Effector memory CD8-positive, alpha-beta T cell (primary cell): ENCODE results near the gene GRIP2.

Experiments
- ATAC-seq: fragments of 150-1000 bp; cut with Tn5 transposase; replicated peaks from 2 replicates; pipeline ENCODE4 v1.10.0; 2021; ENCODE audit warnings: mild to moderate bottlenecking, moderate library complexity
- DNase-seq, 3 experiments: peaks; one replicate each; pipeline ENCODE4 v3.0.0; 2021
- H3K27ac Mint-ChIP-seq, 2 donors: one replicate each; pipeline ENCODE4 v1.8.0; 2022; ENCODE audit warnings: mild to moderate bottlenecking in 2 of 2, mixed read lengths in 2 of 2, moderate library complexity in 2 of 2
- H3K27me3 Mint-ChIP-seq, 2 donors: one replicate each; pipeline ENCODE4 v1.8.0; 2022; ENCODE audit warnings: mixed read lengths in 2 of 2
- H3K36me3 Mint-ChIP-seq: one replicate; pipeline ENCODE4 v1.8.0; 2022; ENCODE audit warnings: mild to moderate bottlenecking, moderate library complexity, mixed read lengths; ENCODE audit not compliant: insufficient read depth
- H3K4me1 Mint-ChIP-seq, 2 donors: one replicate each; pipeline ENCODE4 v1.8.0; 2022; ENCODE audit warnings: low read depth in 2 of 2, mixed read lengths in 2 of 2
- H3K4me3 Mint-ChIP-seq, 2 donors: one replicate each; pipeline ENCODE4 v1.8.0; 2022; ENCODE audit warnings: mild to moderate bottlenecking in 2 of 2, mixed read lengths in 2 of 2, moderate library complexity in 2 of 2
- H3K9me3 Mint-ChIP-seq, 2 donors: one replicate each; pipeline ENCODE4 v1.8.0; 2022; ENCODE audit warnings: mixed read lengths in 2 of 2

GRIP2 gene

GRCh38 chr3:14553871-14554270 lies 13.7 kb upstream of the GRIP2 start:
- Mint-ChIP-seq H3K4me1 (peaks cover 7 to 9% of the 10 kb centered on the region in 2 donors), H3K36me3 (no peaks in the 10 kb centered on the region), H3K4me3 (no peak overlapping the region), H3K27ac (no peak overlapping the region), H3K27me3 (peaks cover 82 to 100% of the 10 kb centered on the region in 2 donors), H3K9me3 (no peaks in the 10 kb centered on the region)
- no peak for ATAC-seq
- no peak for DNase-seq

- Mint-ChIP-seq H3K27me3 (peaks cover 82 to 100% of the 10 kb centered on the region in 2 donors), H3K4me1 (peaks cover 7 to 13% of the 10 kb centered on the region in 2 donors), H3K36me3 (no peaks in the 10 kb centered on the region), H3K4me3 (no peak overlapping the region), H3K9me3 (no peaks in the 10 kb centered on the region), H3K27ac (no peak overlapping the region)
- ATAC-seq, result no peak
- no peak for DNase-seq
Observed at GRCh38 chr3:14552717-14553116, 12.6 kb upstream of the GRIP2 start.

- ATAC-seq (no peak), DNase-seq (no peak)
- H3K27ac Mint-ChIP-seq, result no peak overlapping the region
- peaks cover 7 to 14% of the 10 kb centered on the region in 2 donors for H3K4me1 Mint-ChIP-seq
- H3K36me3 Mint-ChIP-seq, result no peaks in the 10 kb centered on the region
- no peak overlapping the region for H3K4me3 Mint-ChIP-seq
- H3K9me3 Mint-ChIP-seq, result no peaks in the 10 kb centered on the region
- peaks cover 80 to 100% of the 10 kb centered on the region in 2 donors for H3K27me3 Mint-ChIP-seq
Observed at GRCh38 chr3:14552041-14552648, 12.0 kb upstream of the GRIP2 start.

GRCh38 chr3:14550651-14551611 lies 10.8 kb upstream of the GRIP2 start:
- DNase-seq, result no peak
- Mint-ChIP-seq H3K4me1 (peaks cover 7 to 9% of the 10 kb centered on the region in 2 donors), H3K9me3 (no peaks in the 10 kb centered on the region), H3K27me3 (peaks cover 80 to 100% of the 10 kb centered on the region in 2 donors), H3K4me3 (no peak overlapping the region), H3K36me3 (no peaks in the 10 kb centered on the region), H3K27ac (no peak overlapping the region)
- ATAC-seq, result no peak

GRCh38 chr3:14550181-14550580 lies 10.0 kb upstream of the GRIP2 start:
- DNase-seq (no peak), ATAC-seq (no peak)
- Mint-ChIP-seq H3K36me3 (no peaks in the 10 kb centered on the region), H3K4me1 (peaks cover 3 to 7% of the 10 kb centered on the region in 2 donors), H3K4me3 (no peak overlapping the region), H3K27me3 (peaks cover 78 to 100% of the 10 kb centered on the region in 2 donors), H3K27ac (no peak overlapping the region), H3K9me3 (no peaks in the 10 kb centered on the region)

- Mint-ChIP-seq H3K4me3 (no peak overlapping the region), H3K36me3 (no peaks in the 10 kb centered on the region), H3K9me3 (no peaks in the 10 kb centered on the region), H3K27me3 (peaks cover 71 to 97% of the 10 kb centered on the region in 2 donors), H3K4me1 (peaks cover 3 to 7% of the 10 kb centered on the region in 2 donors), H3K27ac (no peak overlapping the region)
- no peak for ATAC-seq
- DNase-seq, result no peak
Observed at GRCh38 chr3:14549256-14549919, 9.2 kb upstream of the GRIP2 start.

- Mint-ChIP-seq H3K4me1 (peaks cover 0 to 7% of the 10 kb centered on the region in 2 donors), H3K27me3 (peaks cover 62 to 92% of the 10 kb centered on the region in 2 donors), H3K27ac (no peak overlapping the region)
Observed at GRCh38 chr3:14548321-14548729, 8.2 kb upstream of the GRIP2 start.

GRCh38 chr3:14547693-14548092 lies 7.6 kb upstream of the GRIP2 start:
- peaks cover 4% of the 10 kb centered on the region for H3K36me3 Mint-ChIP-seq
- ATAC-seq (no peak), DNase-seq (no peak)
- peaks cover 56 to 92% of the 10 kb centered on the region in 2 donors for H3K27me3 Mint-ChIP-seq
- no peak overlapping the region for H3K27ac Mint-ChIP-seq
- no peak overlapping the region for H3K4me3 Mint-ChIP-seq
- H3K4me1 Mint-ChIP-seq, result peaks cover 0 to 7% of the 10 kb centered on the region in 2 donors
- H3K9me3 Mint-ChIP-seq, result no peaks in the 10 kb centered on the region

More at GRCh38 chr3:14548321-14548729, 8.2 kb upstream of the GRIP2 start:
- peak; percentile 40 for ATAC-seq
- Mint-ChIP-seq H3K4me3 (no peak overlapping the region), H3K36me3 (peaks cover 2% of the 10 kb centered on the region), H3K9me3 (no peaks in the 10 kb centered on the region)
- peak in 2 of 3 experiments; percentile 5 to 19 for DNase-seq

- no peaks in the 10 kb centered on the region for H3K9me3 Mint-ChIP-seq
- H3K27me3 Mint-ChIP-seq, result peaks cover 47 to 91% of the 10 kb centered on the region in 2 donors
- peaks cover 0 to 7% of the 10 kb centered on the region in 2 donors for H3K4me1 Mint-ChIP-seq
- no peak for ATAC-seq
- H3K27ac Mint-ChIP-seq, result no peak overlapping the region
- H3K4me3 Mint-ChIP-seq, result no peak overlapping the region
- DNase-seq, result no peak
- peaks cover 4% of the 10 kb centered on the region for H3K36me3 Mint-ChIP-seq
Observed at GRCh38 chr3:14546041-14546440, 5.9 kb upstream of the GRIP2 start.

GRCh38 chr3:14545251-14545635 lies 5.1 kb upstream of the GRIP2 start:
- Mint-ChIP-seq H3K4me3 (no peak overlapping the region), H3K27ac (no peak overlapping the region), H3K27me3 (peaks cover 39 to 83% of the 10 kb centered on the region in 2 donors), H3K4me1 (peaks cover 0 to 7% of the 10 kb centered on the region in 2 donors), H3K36me3 (peaks cover 4% of the 10 kb centered on the region), H3K9me3 (no peaks in the 10 kb centered on the region)
- no peak for DNase-seq
- ATAC-seq, result no peak

- H3K27ac Mint-ChIP-seq, result no peak overlapping the region
- peaks cover 4% of the 10 kb centered on the region for H3K36me3 Mint-ChIP-seq
- peaks cover 37 to 77% of the 10 kb centered on the region in 2 donors for H3K27me3 Mint-ChIP-seq
- peaks cover 0 to 6% of the 10 kb centered on the region in 2 donors for H3K4me1 Mint-ChIP-seq
- no peak overlapping the region for H3K4me3 Mint-ChIP-seq
- no peaks in the 10 kb centered on the region for H3K9me3 Mint-ChIP-seq
- ATAC-seq (no peak), DNase-seq (no peak)
Observed at GRCh38 chr3:14544282-14545250, 4.4 kb upstream of the GRIP2 start.

GRCh38 chr3:14543446-14543845 lies 3.3 kb upstream of the GRIP2 start:
- ATAC-seq (no peak), DNase-seq (no peak)
- peaks cover 30 to 66% of the 10 kb centered on the region in 2 donors for H3K27me3 Mint-ChIP-seq
- peaks cover 0 to 2% of the 10 kb centered on the region in 2 donors for H3K4me1 Mint-ChIP-seq
- no peaks in the 10 kb centered on the region for H3K9me3 Mint-ChIP-seq
- H3K36me3 Mint-ChIP-seq, result peaks cover 4% of the 10 kb centered on the region
- no peak overlapping the region for H3K4me3 Mint-ChIP-seq
- no peak overlapping the region for H3K27ac Mint-ChIP-seq
